ENCODE measurements around the gene SLC13A5.
A peak's percentile ranks its signal among the peaks of the same experiment; 100 is the strongest.
"Not testable (repeated sequence)": the region's sequence is repeated elsewhere in the genome, so short reads cannot be mapped to it uniquely, and the experiment has no call there.

The SLC13A5 gene

GRCh38 chr17:6713130-6713917 lies at the start of gene SLC13A5:
Gene SLC13A5 (minus strand): TSS chr17:6713369. CDS start chr17:6713333, 36 bp downstream.
- no peak for DNase-seq

- no peak for DNase-seq
Observed at GRCh38 chr17:6761779-6762178, 48.6 kb upstream of the SLC13A5 start.

- DNase-seq, result no peak
Observed at GRCh38 chr17:6757747-6758146, 44.6 kb upstream of the SLC13A5 start.

- DNase-seq, result no peak
Observed at GRCh38 chr17:6756425-6757031, 43.4 kb upstream of the SLC13A5 start.

GRCh38 chr17:6755731-6756184 lies 42.6 kb upstream of the SLC13A5 start, which contains the start of gene XAF1:
Gene XAF1 (plus strand): TSS chr17:6756046. CDS start chr17:6756079, 33 bp downstream.
- DNase-seq, result no peak

GRCh38 chr17:6755281-6755680 lies 42.1 kb upstream of the SLC13A5 start:
- no peak for DNase-seq

- DNase-seq, result no peak
Observed at GRCh38 chr17:6753546-6753945, 40.4 kb upstream of the SLC13A5 start.

GRCh38 chr17:6753006-6753445 lies 39.9 kb upstream of the SLC13A5 start:
- peak; percentile 8 to 40 for DNase-seq

- no peak for DNase-seq
Observed at GRCh38 chr17:6752068-6752909, 39.1 kb upstream of the SLC13A5 start.

- DNase-seq, result no peak
Observed at GRCh38 chr17:6749519-6749918, 36.4 kb upstream of the SLC13A5 start.

- no peak for DNase-seq
Observed at GRCh38 chr17:6748617-6749016, 35.4 kb upstream of the SLC13A5 start.

- not testable (repeated sequence) for DNase-seq
Observed at GRCh38 chr17:6746665-6747064, 33.5 kb upstream of the SLC13A5 start.

- DNase-seq, result no peak
Observed at GRCh38 chr17:6729531-6729930, 16.4 kb upstream of the SLC13A5 start.

GRCh38 chr17:6724009-6724408 lies 10.8 kb upstream of the SLC13A5 start:
- DNase-seq, result no peak

GRCh38 chr17:6721744-6722143 lies 8.6 kb upstream of the SLC13A5 start:
- no peak for DNase-seq

- DNase-seq, result no peak
Observed at GRCh38 chr17:6716736-6717135, 3.6 kb upstream of the SLC13A5 start.

GRCh38 chr17:6714315-6714874 lies 1.2 kb upstream of the SLC13A5 start:
- DNase-seq, result no peak

GRCh38 chr17:6713918-6714271 lies 726 bp upstream of the SLC13A5 start:
- no peak for DNase-seq

- DNase-seq, result no peak
Observed at GRCh38 chr17:6712854-6713129, 377 bp downstream of the SLC13A5 start.

- no peak for DNase-seq
Observed at GRCh38 chr17:6712058-6712853, 913 bp downstream of the SLC13A5 start.

GRCh38 chr17:6711681-6712057 lies 1.5 kb downstream of the SLC13A5 start:
- no peak for DNase-seq

GRCh38 chr17:6711081-6711674 lies 2.0 kb downstream of the SLC13A5 start:
- no peak for DNase-seq
